Gastroesophageal sphincter (tissue), 4 donors: ENCODE data around the gene FNDC7. TPM values are rescaled to one million over a fixed set of nuclear protein-coding genes. Genes with fewer than 3 reads are reported as not detected.

Source experiments
- ATAC-seq: fragments of 150-250 bp; one replicate; pipeline ENCODE4 v1.9.1; 2016; ENCODE audit warnings: mild to moderate bottlenecking, moderate library complexity
- H3K27ac ChIP-seq, 4 donors: fragments of 200-600 bp; sonication (generic) in 3 of 4; 1 replicate in 3 of 4; 2 replicates in 1 of 4; pipeline ENCODE4 v1.5.1; 2016 to 2019
- H3K27me3 ChIP-seq: fragments of 200-600 bp; sonication (generic); one replicate; pipeline ENCODE4 v1.5.1; 2019
- H3K36me3 ChIP-seq, 2 donors: fragments of 200-600 bp; sonication (generic); one replicate each; pipeline ENCODE4 v1.5.1; 2019; ENCODE audit warnings: control low read depth in 1 of 2
- H3K4me1 ChIP-seq, 3 donors: fragments of 200-600 bp; sonication (generic); 1 replicate in 2 of 3; 2 replicates in 1 of 3; pipeline ENCODE4 v1.5.1; 2016 to 2019; ENCODE audit warnings: control low read depth in 2 of 3
- H3K4me3 ChIP-seq, 2 donors: fragments of 200-600 bp; sonication (generic); one replicate each; pipeline ENCODE4 v1.5.1; 2019; ENCODE audit warnings: mild to moderate bottlenecking in 1 of 2, moderate library complexity in 1 of 2
- H3K9me3 ChIP-seq, 3 donors: fragments of 200-600 bp; sonication (generic); one replicate each; pipeline ENCODE4 v1.5.1; 2017 to 2019; ENCODE audit warnings: control low read depth in 2 of 3
- CTCF ChIP-seq, 4 experiments: fragments of 200-600 bp in 2 of 4; fragments of 450-650 bp in 2 of 4; sonication (generic) in 1 of 4; IDR thresholded peaks; one replicate each; pipeline ENCODE4 v1.5.1; 2017 to 2019; ENCODE audit warnings: antibody characterized with exemption in 4 of 4, mild to moderate bottlenecking in 2 of 4, moderate library complexity in 2 of 4
- EP300 ChIP-seq: sonication (generic); formaldehyde crosslinking; IDR thresholded peaks from one replicate; pipeline ENCODE4 v1.6.1; 2017; ENCODE audit warnings: antibody characterized with exemption, mild to moderate bottlenecking
- POLR2A ChIP-seq, 2 donors: fragments of 450-650 bp; IDR thresholded peaks; one replicate each; pipeline ENCODE4 v1.6.1; 2017; ENCODE audit warnings: antibody characterized with exemption in 2 of 2, mild to moderate bottlenecking in 2 of 2, moderate library complexity in 1 of 2
- POLR2AphosphoS5 ChIP-seq: sonication (generic); formaldehyde crosslinking; IDR thresholded peaks from one replicate; pipeline ENCODE4 v1.6.1; 2017; ENCODE audit warnings: antibody characterized with exemption
- WGBS, 2 donors: methylation state at CpG; one replicate each; pipeline ENCODE4 v1.1.5; 2018; ENCODE audit warnings: low coverage in 1 of 2; 5-methylcytosine and 5-hydroxymethylcytosine counted together
- total RNA-seq, 4 donors: library from RNA; depleted of rRNA; stranded (reverse); fragments of >200 nt; gene quantifications; one replicate each; pipeline ENCODE4 v1.1.0, GENCODE V29; 2016

The FNDC7 gene
- total RNA-seq, 4 donors from 2014 or later = not detected

GRCh38 chr1:108691128-108691941, 21.4 kb upstream of the FNDC7 start:
- no peak for TF ChIP-seq POLR2A (IDR thresholded peaks at IDR 0.05)
- no peak for TF ChIP-seq POLR2AphosphoS5
- TF ChIP-seq EP300 = no peak
- no peak for TF ChIP-seq CTCF (IDR thresholded peaks at IDR 0.05)
- 15 to 22% methylated on average over 9 of the region's 12 CpGs for WGBS, 2 donors
- ATAC-seq = peak; percentile 3
- Histone ChIP-seq H3K27me3 (no peaks in the 10 kb centered on the region), H3K4me3 (peak overlapping the region; percentile 78 to 95), H3K4me1 (peaks cover 4 to 40% (median 14%) of the 10 kb centered on the region in 3 donors), H3K9me3 (no peaks in the 10 kb centered on the region), H3K27ac (peak overlapping the region; percentile 96 to 99 (median 96)), H3K36me3 (peaks cover 0 to 10% of the 10 kb centered on the region in 2 donors)

- 0% methylated on average over 18 of the region's 59 CpGs; no CpG with 5 or more reads in 1 of the 2 donors for whole genome bisulfite sequencing, 2 donors
- Histone ChIP-seq H3K4me3 (peak within 1 kb of the TSS; percentile 78 to 95), H3K9me3 (no peaks in the 10 kb centered on the region), H3K4me1 (peaks cover 4 to 40% (median 14%) of the 10 kb centered on the region in 3 donors), H3K36me3 (peaks cover 7 to 18% of the 10 kb centered on the region in 2 donors), H3K27me3 (no peaks in the 10 kb centered on the region), H3K27ac (peak within 1 kb of the TSS; percentile 96 to 99 (median 96))
- ATAC-seq = peak; percentile 99
- TF ChIP-seq POLR2AphosphoS5 (peak; percentile 92), POLR2A (IDR thresholded peaks at IDR 0.05) (peak; percentile 84 to 89), EP300 (no peak), CTCF (IDR thresholded peaks at IDR 0.05) (no peak)
Measured at GRCh38 chr1:108691942-108692723, 20.6 kb upstream of the FNDC7 start, which contains the start of gene PRPF38B. TSS of gene PRPF38B (plus strand) at chr1:108692310. CDS start at chr1:108692592, 282 bp downstream.

GRCh38 chr1:108692724-108693655, 19.7 kb upstream of the FNDC7 start:
- TF ChIP-seq POLR2A (IDR thresholded peaks at IDR 0.05) (no peak), POLR2AphosphoS5 (no peak), CTCF (IDR thresholded peaks at IDR 0.05) (no peak), EP300 (no peak)
- peak overlapping the region; percentile 78 to 95 for H3K4me3 ChIP-seq
- no peaks in the 10 kb centered on the region for H3K27me3 ChIP-seq
- peak overlapping the region; percentile 96 to 99 (median 96) for H3K27ac ChIP-seq
- peaks cover 11 to 26% of the 10 kb centered on the region in 2 donors for H3K36me3 ChIP-seq
- WGBS, 2 donors = 1% methylated on average over 13 to 16 of the region's 36 CpGs
- peaks cover 4 to 40% (median 14%) of the 10 kb centered on the region in 3 donors for H3K4me1 ChIP-seq
- ATAC-seq = peak; percentile 60
- H3K9me3 ChIP-seq = no peaks in the 10 kb centered on the region

- Histone ChIP-seq H3K4me3 (no peak overlapping the region), H3K27me3 (no peaks in the 10 kb centered on the region), H3K27ac (no peak overlapping the region), H3K36me3 (peaks cover 27 to 52% of the 10 kb centered on the region in 2 donors), H3K9me3 (no peaks in the 10 kb centered on the region), H3K4me1 (peaks cover 4 to 40% (median 14%) of the 10 kb centered on the region in 3 donors)
- ATAC-seq = no peak
- TF ChIP-seq EP300 = no peak
- TF ChIP-seq POLR2AphosphoS5 = no peak
- TF ChIP-seq POLR2A (IDR thresholded peaks at IDR 0.05) = no peak
- TF ChIP-seq CTCF (IDR thresholded peaks at IDR 0.05) = no peak
- WGBS, 2 donors = 61 to 66% methylated on average over 5 of the region's 5 CpGs
Measured at GRCh38 chr1:108695535-108695934, 17.2 kb upstream of the FNDC7 start.
